Right lobe of liver (tissue), 4 donors: Measurements from ENCODE around the gene PPP1R12B.
"Not testable (repeated sequence)": the region's sequence is repeated elsewhere in the genome, so short reads cannot be mapped to it uniquely, and the experiment has no call there.

Source experiments
- CTCF ChIP-seq, 4 donors: fragments of 200-600 bp in 3 of 4; fragments of 450-650 bp in 1 of 4; IDR thresholded peaks; one replicate each; pipeline versions ENCODE4 v1.5.1 to v1.8.0; 2016 to 2022; ENCODE audit warnings: antibody characterized with exemption in 4 of 4, mild to moderate bottlenecking in 2 of 4
- POLR2A ChIP-seq: fragments of 450-650 bp; IDR thresholded peaks from one replicate; pipeline ENCODE4 v1.6.1; 2017; ENCODE audit warnings: antibody characterized with exemption, mild to moderate bottlenecking
- donor health status: DM: no; HTN: no; CAD: no.
- donor health status: DM: no; HTN: no; CAD: no.
- donor health status: DM: no; HTN: yes; CAD: no.

GRCh38 chr1:202543537-202543936 lies 195.0 kb downstream of the PPP1R12B start:
- TF ChIP-seq CTCF (IDR thresholded peaks at IDR 0.05); POLR2A: not testable (repeated sequence)
